Stimulated activated naive CD4-positive, alpha-beta T cell treated with Interleukin-2 at 50 U/mL for 16 hours (primary cell): ENCODE measurements around the gene HOXC9.

ENCODE experiments used
- DNase-seq: peaks from one replicate; lab custom pipeline; 2025; lab: John Stamatoyannopoulos, UW

HOXC9 gene

DNA sequence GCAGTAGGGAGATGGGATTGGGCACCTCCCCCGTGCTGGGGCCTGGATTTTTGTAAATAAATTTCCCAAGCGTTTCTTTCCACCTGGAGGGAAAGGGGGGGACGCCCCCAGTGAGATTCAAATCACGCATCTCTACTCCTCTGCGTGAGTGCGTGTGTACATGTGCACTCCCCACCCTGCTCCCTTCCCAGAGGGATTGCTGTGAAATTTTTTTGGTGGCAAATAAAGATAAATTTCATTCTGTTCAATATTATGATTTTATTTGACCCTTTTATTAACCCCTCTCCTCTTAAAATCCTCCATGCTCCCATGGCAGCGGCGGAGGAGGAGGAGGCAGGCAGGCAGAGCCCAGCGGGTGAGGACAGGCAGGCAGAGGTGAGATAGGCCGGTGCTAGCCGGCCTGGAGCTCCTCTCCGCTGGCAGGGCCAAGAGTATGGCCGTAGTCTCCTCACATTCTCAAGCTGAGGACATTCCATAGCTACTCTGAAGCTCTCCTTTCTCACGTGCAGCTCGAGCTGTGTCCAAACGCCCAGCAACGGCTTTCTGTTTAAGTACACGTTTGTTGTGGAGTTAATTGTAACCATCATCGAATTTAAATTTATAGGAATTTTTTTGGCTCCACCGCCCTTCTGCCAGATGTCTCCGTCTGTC lies 23.7 kb upstream of the HOXC9 start:
- no peak for DNase-seq

DNA sequence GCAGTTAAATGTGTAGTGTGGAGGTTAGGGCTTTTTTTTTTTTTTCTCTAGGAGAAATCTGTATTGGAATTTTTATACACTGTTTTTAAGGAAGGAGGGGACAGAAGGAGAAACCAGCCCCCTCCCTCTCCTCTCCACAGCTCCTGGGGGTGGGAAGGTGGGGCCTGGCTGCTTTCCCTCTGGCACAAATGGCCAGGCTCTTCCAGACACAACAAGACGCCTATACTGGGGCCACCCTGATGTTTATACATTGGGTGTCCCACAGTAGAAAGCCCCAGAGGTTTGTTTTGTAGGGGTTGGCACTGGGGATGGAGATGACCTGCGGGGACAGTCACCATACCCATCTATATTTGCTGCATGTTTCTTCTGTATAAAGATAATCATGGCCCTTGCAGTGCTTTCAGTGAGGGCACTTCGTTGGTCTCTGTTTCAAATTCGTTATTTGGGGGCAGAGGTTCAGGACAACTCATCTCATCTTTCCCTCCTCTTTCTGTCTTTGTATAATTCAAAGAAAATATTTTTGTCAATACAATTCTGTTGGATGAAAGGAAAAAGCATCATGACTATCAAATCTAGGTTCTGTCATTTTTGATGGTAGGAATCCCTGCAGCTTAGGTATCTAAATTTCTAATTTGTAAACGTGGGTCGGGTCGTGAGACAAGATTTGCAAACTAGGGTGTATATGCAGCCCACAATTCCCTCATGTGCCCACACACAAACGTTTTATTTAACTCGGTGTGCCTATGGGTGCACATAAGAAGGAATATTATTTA lies 23.0 kb upstream of the HOXC9 start:
- no peak for DNase-seq

DNA sequence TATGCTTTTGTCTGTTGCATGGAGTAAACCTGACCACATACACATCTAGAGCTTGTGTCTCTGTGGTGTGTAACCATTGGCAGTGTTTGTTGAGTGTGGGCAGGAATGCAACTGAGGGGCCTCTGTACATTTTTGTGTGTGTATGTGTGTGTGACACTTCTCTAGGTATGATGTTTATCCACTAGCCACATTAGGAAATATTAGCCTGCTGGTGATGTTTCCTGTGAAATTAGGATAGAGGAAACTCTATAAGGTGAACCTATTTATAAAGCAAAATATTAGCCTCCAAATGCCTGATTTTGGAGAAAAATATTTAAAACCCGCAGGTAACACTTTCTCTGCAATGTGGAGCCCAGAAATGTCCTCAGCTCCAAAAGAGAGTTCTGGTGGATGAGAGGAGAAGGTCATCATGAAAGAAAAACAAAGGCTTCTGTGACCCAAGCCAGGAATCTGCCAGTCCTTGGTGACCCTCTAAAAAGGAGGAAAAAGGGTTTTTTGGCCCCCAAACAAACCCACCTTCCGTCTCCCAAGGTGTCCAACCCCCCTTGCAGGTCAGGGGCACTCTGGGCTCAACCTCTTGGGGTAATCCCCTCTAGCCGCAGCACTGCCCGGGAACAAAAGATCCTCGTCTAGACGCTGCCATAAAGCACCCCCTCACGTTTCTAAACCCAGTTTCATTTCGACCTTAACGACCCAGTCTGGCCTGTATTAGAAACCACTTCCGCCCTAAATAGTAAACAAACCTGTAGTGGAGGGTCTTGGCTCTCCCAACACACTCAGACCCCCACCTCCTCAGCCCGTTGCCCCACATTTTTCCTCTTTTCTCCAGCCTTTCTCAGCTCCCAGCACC lies 22.1 kb upstream of the HOXC9 start:
- DNase-seq: no peak

DNA sequence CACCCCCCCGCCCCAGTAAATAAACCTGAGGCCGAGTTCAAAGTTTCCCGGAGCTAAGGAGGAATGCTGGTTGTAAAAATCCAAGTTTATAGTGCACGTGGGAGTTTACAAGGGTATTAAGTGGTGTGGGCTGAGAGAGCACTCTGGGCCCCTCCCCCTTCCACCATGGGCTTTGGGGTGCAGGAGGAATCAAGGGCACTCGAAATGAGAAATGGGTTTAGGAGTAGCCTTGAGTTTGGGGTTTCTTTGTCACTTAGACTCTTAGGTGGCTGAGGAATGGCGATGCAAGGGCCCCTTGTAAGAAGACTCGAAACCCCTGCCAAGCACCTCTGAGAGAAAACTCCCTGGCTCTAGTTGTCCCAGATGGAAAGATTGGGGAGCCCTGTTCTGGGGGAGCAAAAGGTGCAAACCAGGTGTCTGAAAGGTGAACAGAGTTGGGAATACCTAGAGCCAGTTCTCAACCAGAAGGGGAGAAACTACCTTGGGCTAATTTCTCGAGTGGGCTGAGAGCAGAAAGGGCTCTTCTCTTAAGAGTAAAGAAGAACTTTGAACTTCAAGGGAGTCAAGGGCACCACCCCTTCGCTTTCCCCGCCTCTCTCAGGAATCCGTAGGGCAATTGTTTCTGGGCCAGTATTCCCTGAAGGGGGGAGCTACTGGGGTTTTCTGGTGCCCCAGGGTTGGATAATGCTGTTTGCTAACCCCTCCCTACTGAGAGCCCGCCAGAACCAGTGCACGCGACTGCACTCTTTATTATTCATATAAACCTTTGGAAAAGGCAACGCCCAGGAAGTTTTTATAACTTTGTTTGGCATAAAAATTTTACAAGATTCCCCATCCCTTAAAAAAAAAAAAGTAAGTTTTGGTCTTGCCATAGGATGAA lies 21.2 kb upstream of the HOXC9 start:
- no peak for DNase-seq

GRCh38 chr12:53980104-53980801 lies 19.7 kb upstream of the HOXC9 start:
- DNase-seq: no peak

GRCh38 chr12:53980802-53981496 lies 19.0 kb upstream of the HOXC9 start:
- no peak for DNase-seq

GRCh38 chr12:53981634-53982565 lies 18.1 kb upstream of the HOXC9 start:
- DNase-seq: no peak

DNA sequence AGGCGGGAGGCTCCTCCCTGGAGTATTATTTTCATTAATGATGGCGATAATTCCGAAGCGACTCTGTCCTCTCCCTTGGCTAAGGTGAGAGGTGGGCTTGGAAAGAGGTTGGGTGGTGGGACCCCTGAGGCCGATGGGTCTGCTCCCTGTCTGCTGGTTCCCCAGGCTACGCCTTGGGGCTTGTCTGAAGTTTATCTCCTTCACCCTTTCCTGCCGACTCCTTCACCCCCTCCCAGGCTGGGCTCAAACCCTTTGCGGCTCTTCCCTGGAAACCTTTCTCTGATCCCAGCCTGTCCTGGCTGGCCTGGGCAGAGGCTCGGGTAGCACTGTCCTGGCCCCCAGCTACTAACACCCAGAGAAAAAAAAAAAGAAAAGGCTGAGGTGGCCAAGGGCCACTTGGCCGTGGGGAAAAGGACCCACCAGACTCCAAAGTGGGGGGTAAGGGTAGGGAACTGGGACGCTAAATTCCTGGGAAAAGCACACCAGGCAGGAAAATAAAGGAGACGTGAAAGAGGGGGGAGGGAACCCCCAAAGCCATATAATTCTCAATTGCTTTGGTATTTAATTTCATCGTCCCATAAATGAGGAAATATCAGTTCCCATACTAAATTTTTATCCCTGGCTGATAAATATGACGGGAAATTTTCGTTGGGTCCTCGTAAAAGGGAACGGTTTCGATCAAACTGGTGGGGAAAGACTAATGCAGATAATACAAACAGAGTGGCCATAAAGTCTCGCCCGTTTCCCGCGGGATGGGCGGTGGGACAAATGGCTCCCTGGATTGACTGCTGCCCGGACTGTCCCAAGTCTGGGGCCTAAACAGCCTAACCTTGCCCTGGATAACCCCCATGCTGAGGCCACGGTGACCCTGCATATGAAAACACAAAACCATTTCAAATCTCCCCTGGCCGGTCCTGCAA lies 17.1 kb upstream of the HOXC9 start:
- DNase-seq: no peak

GRCh38 chr12:53983568-53983949 lies 16.4 kb upstream of the HOXC9 start:
- DNase-seq: no peak

DNA sequence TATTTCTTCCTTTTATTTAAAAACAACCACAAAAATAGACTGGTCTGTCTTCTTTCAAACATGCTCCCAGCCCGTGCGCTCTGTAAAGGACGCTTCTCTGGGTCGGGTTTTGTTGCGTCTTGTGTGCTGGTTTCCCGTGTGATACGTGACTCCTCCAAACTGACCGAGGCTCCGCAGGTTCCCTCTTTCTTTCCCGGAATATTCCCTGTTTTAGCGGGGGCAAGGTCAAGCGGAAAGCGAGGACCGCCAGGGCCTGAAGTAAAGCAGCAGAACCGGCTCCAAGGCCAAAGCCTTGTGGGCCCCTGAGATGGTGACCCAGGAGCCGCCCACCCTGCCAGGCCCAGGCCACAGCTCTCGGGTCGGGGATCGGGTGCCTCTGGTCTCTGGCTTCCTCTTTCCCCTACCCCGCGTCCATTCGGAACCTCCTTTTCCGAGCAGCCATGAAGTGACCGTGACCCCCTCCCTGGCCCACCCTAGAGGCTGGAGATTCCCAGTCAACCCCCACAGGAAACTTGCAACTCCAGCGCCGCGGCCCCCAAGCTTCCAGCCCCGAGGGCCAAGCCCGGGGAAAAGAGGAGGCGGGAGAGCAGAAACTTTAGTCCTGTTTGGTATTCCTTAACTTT lies 15.9 kb upstream of the HOXC9 start:
- no peak for DNase-seq

GRCh38 chr12:53984901-53985691 lies 14.9 kb upstream of the HOXC9 start, which contains the start of gene HOXC10:
Gene HOXC10, plus strand, starts transcription at chr12:53985146. Its CDS starts 114 bp downstream, at chr12:53985260.
- DNase-seq: peak; percentile 66

- no peak for DNase-seq
Measured at GRCh38 chr12:53985692-53985993, 14.3 kb upstream of the HOXC9 start.

- no peak for DNase-seq
Measured at GRCh38 chr12:53985994-53986685, 13.8 kb upstream of the HOXC9 start.

- no peak for DNase-seq
Measured at GRCh38 chr12:53986686-53987483, 13.1 kb upstream of the HOXC9 start.

DNA sequence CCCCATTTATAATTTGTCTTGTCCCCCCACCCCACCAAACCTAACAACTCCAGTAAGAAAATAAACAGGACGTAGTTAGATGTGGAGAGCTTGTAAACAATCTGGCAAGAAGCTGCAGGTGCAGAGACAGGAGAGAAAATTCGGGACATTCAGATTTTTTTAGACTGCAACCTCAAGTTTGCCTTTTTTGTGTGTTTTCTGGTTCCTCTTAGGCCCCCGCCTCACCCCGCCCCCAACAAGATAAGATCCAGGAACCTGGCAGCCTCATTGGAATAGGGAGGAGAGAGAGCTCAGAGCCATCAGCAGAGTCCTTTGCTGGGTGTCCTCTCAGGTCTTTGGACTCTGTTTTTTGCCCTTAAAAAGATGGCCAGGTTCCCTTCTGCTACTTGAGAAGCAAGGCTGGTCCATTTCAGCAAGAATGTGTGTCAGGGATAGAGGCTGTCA lies 12.2 kb upstream of the HOXC9 start:
- no peak for DNase-seq
